Hepatocyte (in vitro differentiated cells): ENCODE measurements around the gene LAMP2. TPM values are rescaled to one million over a fixed set of nuclear protein-coding genes. Genes with fewer than 3 reads are reported as not detected.

Experiments
- DNase-seq: peaks from one replicate; pipeline ENCODE4 v3.0.0-alpha.2; 2016; ENCODE audit warnings: low spot score
- H2AFZ ChIP-seq: fragments of 200-600 bp; sonication (generic); 2 replicates; pipeline ENCODE4 v1.6.0; 2016; ENCODE audit warnings: antibody characterized with exemption, mild to moderate bottlenecking
- H3K27ac ChIP-seq: fragments of 200-600 bp; sonication (generic); 2 replicates; pipeline ENCODE4 v1.5.1; 2016; ENCODE audit warnings: mild to moderate bottlenecking
- H3K27me3 ChIP-seq: fragments of 200-600 bp; sonication (generic); 2 replicates; pipeline ENCODE4 v1.6.1; 2016
- H3K36me3 ChIP-seq: fragments of 200-600 bp; sonication (generic); replicated peaks from 2 replicates; pipeline ENCODE4 v1.5.1; 2016; ENCODE audit warnings: low read depth; ENCODE audit not compliant: insufficient read depth
- H3K4me1 ChIP-seq: fragments of 200-600 bp; sonication (generic); 2 replicates; pipeline ENCODE4 v1.5.1; 2016; ENCODE audit warnings: mild to moderate bottlenecking, moderate library complexity; ENCODE audit not compliant: insufficient read depth
- H3K4me2 ChIP-seq: fragments of 200-600 bp; sonication (generic); 2 replicates; pipeline ENCODE4 v1.6.0; 2016
- H3K4me3 ChIP-seq: fragments of 200-600 bp; sonication (generic); 2 replicates; pipeline ENCODE4 v1.5.1; 2016; ENCODE audit warnings: mild to moderate bottlenecking
- H3K79me2 ChIP-seq: fragments of 200-600 bp; sonication (generic); 2 replicates; pipeline ENCODE4 v1.6.0; 2017; ENCODE audit warnings: mild to moderate bottlenecking
- H3K9me2 ChIP-seq: fragments of 200-600 bp; sonication (generic); replicated peaks from 2 replicates; pipeline ENCODE4 v1.6.0; 2017; ENCODE audit warnings: mild to moderate bottlenecking; ENCODE audit not compliant: insufficient read depth
- H3K9me3 ChIP-seq: fragments of 200-600 bp; sonication (generic); 2 replicates; pipeline ENCODE4 v1.5.1; 2016; ENCODE audit warnings: low read depth, mild to moderate bottlenecking
- H4K20me1 ChIP-seq: fragments of 200-600 bp; sonication (generic); 2 replicates; pipeline ENCODE4 v1.6.0; 2016; ENCODE audit warnings: mild to moderate bottlenecking; ENCODE audit not compliant: insufficient read depth, poor library complexity, severe bottlenecking
- CTCF ChIP-seq: fragments of 200-600 bp; sonication (generic); IDR thresholded peaks from 2 replicates; pipeline ENCODE4 v1.5.1; 2016; ENCODE audit warnings: antibody characterized with exemption, mild to moderate bottlenecking; ENCODE audit not compliant: poor library complexity
- EZH2 ChIP-seq: fragments of 200-600 bp; sonication (generic); IDR thresholded peaks from 2 replicates; pipeline ENCODE4 v1.6.1; 2016; ENCODE audit warnings: antibody characterized with exemption, mild to moderate bottlenecking, borderline replicate concordance
- EZH2phosphoT487 ChIP-seq: fragments of 200-600 bp; sonication (generic); IDR thresholded peaks from one replicate; pipeline ENCODE4 v1.6.1; 2018; ENCODE audit warnings: antibody characterized with exemption, mild to moderate bottlenecking, low read depth, moderate library complexity; ENCODE audit not compliant: unreplicated experiment, severe bottlenecking
- WGBS: methylation state at CpG from one replicate; pipeline ENCODE4 v1.1.6; 2016; ENCODE audit warnings: low lambda C conversion rate; ENCODE audit errors: missing lambda C conversion rate; 5-methylcytosine and 5-hydroxymethylcytosine counted together
- polyA plus RNA-seq: library from polyadenylated mRNA; unstranded; fragments of >200 nt; fragmentation: Nextera tagmentation; extraction: Ambion mirVana; gene quantifications from 2 replicates; pipeline ENCODE4 v1.2.1, GENCODE V29; 2016
- total RNA-seq: library from RNA; depleted of rRNA; stranded (reverse); fragments of >200 nt; gene quantifications from 2 replicates; pipeline ENCODE4 v1.2.3, GENCODE V29; 2014

The LAMP2 gene
- 223 and 228 TPM in 2 replicates for total RNA-seq
- 163 and 175 TPM in 2 replicates for polyA plus RNA-seq

GRCh38 chrX:120468825-120469525, at the start of gene LAMP2:
Gene LAMP2, minus strand, starts transcription at chrX:120469296. Its CDS starts 127 bp downstream, at chrX:120469169.
- DNase-seq = peak; percentile 93
- no peak for TF ChIP-seq EZH2phosphoT487
- TF ChIP-seq CTCF = no peak
- TF ChIP-seq EZH2 = no peak
- H3K4me1 ChIP-seq = peaks cover 9% of the 10 kb centered on the region
- H3K4me3 ChIP-seq = peak within 1 kb of the TSS; percentile 57
- no peaks in the 10 kb centered on the region for H3K27me3 ChIP-seq
- H3K36me3 ChIP-seq = no peaks in the 10 kb centered on the region
- peak within 1 kb of the TSS; percentile 77 for H3K4me2 ChIP-seq
- WGBS = 49% methylated on average over 49 of the region's 50 CpGs
- H3K79me2 ChIP-seq = peaks cover 43% of the 10 kb centered on the region
- peak within 1 kb of the TSS; percentile 32 for H2AFZ ChIP-seq
- peak within 1 kb of the TSS; percentile 98 for H3K27ac ChIP-seq
- peaks cover 8% of the 10 kb centered on the region for H4K20me1 ChIP-seq
- no peaks in the 10 kb centered on the region for H3K9me3 ChIP-seq
- no peaks in the 10 kb centered on the region for H3K9me2 ChIP-seq

DNA sequence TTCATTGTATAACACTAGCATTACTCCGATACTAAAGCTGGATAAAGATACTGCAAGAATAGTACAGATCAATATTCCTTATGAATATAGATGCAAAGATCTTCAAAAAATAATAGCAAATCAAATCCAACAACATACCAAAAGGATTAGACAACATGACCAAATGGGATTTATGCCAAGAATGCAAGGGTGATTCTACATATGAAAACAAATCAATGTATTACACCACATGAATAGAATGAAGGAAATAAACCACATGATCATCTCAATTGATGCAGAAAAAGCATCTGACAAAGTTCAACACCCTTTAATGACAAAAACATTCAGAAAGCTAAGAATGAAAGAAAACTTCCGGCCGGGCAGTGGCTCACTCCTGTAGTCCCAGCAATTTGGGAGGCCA, 48.8 kb upstream of the LAMP2 start:
- H3K27ac ChIP-seq = no peak overlapping the region
- WGBS = 98% methylated on average over 3 of the region's 3 CpGs
- TF ChIP-seq CTCF = no peak
- no peak for TF ChIP-seq EZH2phosphoT487
- no peak for TF ChIP-seq EZH2
- no peak overlapping the region for H3K4me2 ChIP-seq
- H3K4me1 ChIP-seq = no peaks in the 10 kb centered on the region
- no peak for DNase-seq
- no peaks in the 10 kb centered on the region for H3K36me3 ChIP-seq
- no peaks in the 10 kb centered on the region for H3K79me2 ChIP-seq
- no peak overlapping the region for H3K4me3 ChIP-seq
- H3K9me3 ChIP-seq = no peaks in the 10 kb centered on the region
- no peaks in the 10 kb centered on the region for H3K9me2 ChIP-seq
- no peaks in the 10 kb centered on the region for H4K20me1 ChIP-seq
- no peaks in the 10 kb centered on the region for H3K27me3 ChIP-seq
- H2AFZ ChIP-seq = no peak overlapping the region

DNA sequence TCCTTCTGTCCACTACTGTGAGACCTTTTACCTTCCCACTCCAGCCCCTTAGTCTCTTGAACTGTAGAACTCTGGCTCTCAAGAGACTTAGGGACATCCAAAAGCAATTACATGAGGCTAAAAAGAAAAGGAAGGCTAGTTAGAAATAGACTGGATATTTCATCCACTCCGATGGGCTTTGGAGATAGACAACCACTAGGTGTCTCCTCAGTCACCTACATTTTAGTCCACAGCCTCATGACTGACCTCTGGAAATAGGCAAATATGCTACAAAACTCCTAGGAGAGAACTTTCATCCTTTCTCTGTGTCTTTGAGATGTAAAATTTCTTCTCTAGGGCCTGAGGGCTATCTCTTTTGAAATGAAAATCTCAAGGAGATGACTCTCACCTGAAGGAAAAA, 45.1 kb upstream of the LAMP2 start:
- H3K9me2 ChIP-seq = no peaks in the 10 kb centered on the region
- no peaks in the 10 kb centered on the region for H3K27me3 ChIP-seq
- no peak overlapping the region for H3K4me2 ChIP-seq
- DNase-seq = peak; percentile 24
- no peak overlapping the region for H3K27ac ChIP-seq
- no peaks in the 10 kb centered on the region for H3K36me3 ChIP-seq
- H2AFZ ChIP-seq = no peak overlapping the region
- H3K79me2 ChIP-seq = no peaks in the 10 kb centered on the region
- 47% methylated on average over 1 of the region's 1 CpG for WGBS
- TF ChIP-seq EZH2phosphoT487 = no peak
- TF ChIP-seq CTCF = peak; percentile 39
- H3K4me3 ChIP-seq = no peak overlapping the region
- no peaks in the 10 kb centered on the region for H3K9me3 ChIP-seq
- no peaks in the 10 kb centered on the region for H4K20me1 ChIP-seq
- H3K4me1 ChIP-seq = no peaks in the 10 kb centered on the region
